Measurements from ENCODE around the gene CERS6. TPM values are rescaled to one million over a fixed set of nuclear protein-coding genes. Genes with fewer than 3 reads are reported as not detected.

The CERS6 gene
- total RNA-seq, 1 experiment from 2014 or later = not detected

DNA sequence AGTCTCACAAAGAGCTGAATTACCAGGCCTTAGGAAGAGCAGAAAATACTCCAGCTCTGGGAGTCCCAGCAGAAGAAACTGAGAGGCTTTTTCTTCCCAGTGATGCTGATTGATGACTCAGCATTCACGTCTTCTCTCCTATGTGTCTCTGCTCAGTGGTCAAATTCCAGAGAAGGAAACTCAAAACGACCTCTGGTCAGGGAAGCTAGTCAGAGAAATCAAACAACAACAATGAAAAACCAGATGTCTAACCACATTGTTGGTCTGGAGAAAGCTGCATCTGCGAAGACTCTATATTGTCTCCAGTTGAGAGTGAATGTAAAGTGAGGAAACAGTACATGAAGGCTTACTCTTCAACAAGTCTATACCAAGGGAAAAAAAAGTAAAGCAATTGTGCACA lies 28.6 kb upstream of the CERS6 start:
- H3K27ac ChIP-seq (ENCODE audit: low read length) = no peak overlapping the region

DNA sequence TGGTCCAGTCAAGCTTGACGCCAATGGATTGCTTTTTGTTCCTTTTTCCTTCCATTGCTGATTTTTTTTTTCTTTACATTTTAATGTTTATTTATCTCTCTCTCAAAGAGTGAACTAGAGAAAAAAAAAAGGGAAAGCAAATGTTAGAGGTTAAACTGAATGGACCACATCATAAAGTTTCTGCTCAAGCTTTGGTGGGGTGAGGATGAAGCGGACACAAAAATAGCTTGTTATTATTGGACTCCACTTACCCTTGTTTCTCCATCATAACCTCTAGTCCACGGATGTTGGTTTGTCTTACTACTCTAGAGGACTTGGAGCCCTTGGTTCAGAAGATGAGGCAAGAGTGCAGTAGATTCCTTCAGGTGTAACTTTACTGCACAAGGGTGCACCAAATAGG lies 27.6 kb upstream of the CERS6 start:
- H3K79me2 ChIP-seq (ENCODE audit: low read length) = no peaks in the 10 kb centered on the region
- no peak overlapping the region for H2AFZ ChIP-seq (ENCODE audit: low read length)
- H3K4me1 ChIP-seq (ENCODE audit: low read length) = no peaks in the 10 kb centered on the region
- H3K9ac ChIP-seq (ENCODE audit: low read length) = no peak overlapping the region
- H3K27me3 ChIP-seq (ENCODE audit: low read length) = peaks cover 2% of the 10 kb centered on the region; the same call in 1 of the 2 replicates
- no peaks in the 10 kb centered on the region for H3K9me3 ChIP-seq (ENCODE audit: low read length)
- H3K4me3 ChIP-seq (ENCODE audit: low read length) = no peak overlapping the region
- no peaks in the 10 kb centered on the region for H3K9me2 ChIP-seq (replicated peaks; ENCODE audit: insufficient read depth, low read length)
- no peak for DNase-seq
- no peaks in the 10 kb centered on the region for H3K36me3 ChIP-seq (ENCODE audit: insufficient read depth, low read length)
- no peak overlapping the region for H3K4me2 ChIP-seq (ENCODE audit: low read depth, low read length, poor library complexity, severe bottlenecking)
- H3K27ac ChIP-seq (ENCODE audit: low read length) = no peak overlapping the region
- no peaks in the 10 kb centered on the region for H4K20me1 ChIP-seq (ENCODE audit: insufficient read depth, low read depth, low read length)

More for the DNA sequence above, 28.6 kb upstream of the CERS6 start:
- Histone ChIP-seq H3K9ac (ENCODE audit: low read length) (no peak overlapping the region), H3K4me2 (ENCODE audit: low read depth, low read length, poor library complexity, severe bottlenecking) (no peak overlapping the region), H3K9me3 (ENCODE audit: low read length) (no peaks in the 10 kb centered on the region), H3K79me2 (ENCODE audit: low read length) (no peaks in the 10 kb centered on the region), H3K9me2 (replicated peaks; ENCODE audit: insufficient read depth, low read length) (no peaks in the 10 kb centered on the region), H3K27me3 (ENCODE audit: low read length) (peaks cover 2% of the 10 kb centered on the region; the same call in 1 of the 2 replicates), H2AFZ (ENCODE audit: low read length) (no peak overlapping the region), H3K4me1 (ENCODE audit: low read length) (no peaks in the 10 kb centered on the region), H4K20me1 (ENCODE audit: insufficient read depth, low read depth, low read length) (no peaks in the 10 kb centered on the region), H3K36me3 (ENCODE audit: insufficient read depth, low read length) (no peaks in the 10 kb centered on the region), H3K4me3 (ENCODE audit: low read length) (no peak overlapping the region)
- DNase-seq = no peak

DNA sequence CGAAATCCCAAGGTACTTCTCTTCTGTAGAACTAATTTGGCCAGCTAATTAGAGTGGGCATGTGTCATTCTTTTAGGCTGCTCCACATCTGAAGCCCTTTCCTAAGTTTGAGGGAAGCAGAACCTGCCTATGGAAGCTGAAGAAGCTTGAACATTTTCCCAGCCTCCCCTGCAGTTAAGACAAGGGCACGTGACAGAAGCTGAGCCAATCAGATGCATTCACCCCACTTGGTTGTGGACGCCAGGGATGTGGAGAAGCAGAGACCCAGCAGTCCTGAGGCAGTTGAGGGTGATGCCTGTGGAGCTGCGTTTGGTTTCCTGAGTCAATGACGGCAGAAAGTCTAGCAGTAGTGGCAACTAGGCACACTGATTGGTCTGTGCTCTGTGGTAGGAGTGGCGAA lies 26.1 kb upstream of the CERS6 start:
- Histone ChIP-seq H3K27ac (ENCODE audit: low read length) (no peak overlapping the region), H3K79me2 (ENCODE audit: low read length) (no peaks in the 10 kb centered on the region), H3K36me3 (ENCODE audit: insufficient read depth, low read length) (no peaks in the 10 kb centered on the region), H3K9me3 (ENCODE audit: low read length) (no peaks in the 10 kb centered on the region), H3K9ac (ENCODE audit: low read length) (no peak overlapping the region), H3K9me2 (replicated peaks; ENCODE audit: insufficient read depth, low read length) (no peaks in the 10 kb centered on the region), H3K27me3 (ENCODE audit: low read length) (peaks cover 2% of the 10 kb centered on the region; the same call in 1 of the 2 replicates), H2AFZ (ENCODE audit: low read length) (no peak overlapping the region), H3K4me1 (ENCODE audit: low read length) (no peaks in the 10 kb centered on the region), H3K4me2 (ENCODE audit: low read depth, low read length, poor library complexity, severe bottlenecking) (peak overlapping the region; percentile 13), H4K20me1 (ENCODE audit: insufficient read depth, low read depth, low read length) (no peaks in the 10 kb centered on the region), H3K4me3 (ENCODE audit: low read length) (no peak overlapping the region)
- DNase-seq = no peak

DNA sequence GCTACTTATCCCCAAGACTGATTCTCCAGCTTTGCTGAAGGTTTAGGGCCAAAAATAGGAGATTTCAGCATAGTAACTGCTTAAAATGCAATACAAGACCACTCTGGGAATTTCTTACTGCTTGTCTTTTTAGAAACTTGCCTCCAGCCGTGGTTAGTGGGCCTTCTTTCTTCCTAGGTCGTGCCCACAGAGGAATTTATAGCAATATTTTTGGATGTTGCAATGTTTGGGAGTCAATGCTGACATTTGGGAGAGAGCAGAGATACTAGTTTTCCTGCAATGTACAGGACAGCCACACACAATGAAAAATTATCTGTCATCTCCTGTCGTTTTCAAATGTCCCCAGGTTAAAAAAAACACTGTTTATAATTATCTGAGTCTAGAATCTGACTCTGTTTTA lies 25.6 kb upstream of the CERS6 start:
- no peaks in the 10 kb centered on the region for H3K36me3 ChIP-seq (ENCODE audit: insufficient read depth, low read length)
- DNase-seq = no peak
- H3K4me1 ChIP-seq (ENCODE audit: low read length) = no peaks in the 10 kb centered on the region
- no peak overlapping the region for H3K27ac ChIP-seq (ENCODE audit: low read length)
- peaks cover 2% of the 10 kb centered on the region; the same call in 1 of the 2 replicates for H3K27me3 ChIP-seq (ENCODE audit: low read length)
- no peak overlapping the region for H2AFZ ChIP-seq (ENCODE audit: low read length)
- H3K9ac ChIP-seq (ENCODE audit: low read length) = no peak overlapping the region
- H3K4me3 ChIP-seq (ENCODE audit: low read length) = no peak overlapping the region
- H3K9me3 ChIP-seq (ENCODE audit: low read length) = no peaks in the 10 kb centered on the region
- H3K4me2 ChIP-seq (ENCODE audit: low read depth, low read length, poor library complexity, severe bottlenecking) = no peak overlapping the region
- H4K20me1 ChIP-seq (ENCODE audit: insufficient read depth, low read depth, low read length) = no peaks in the 10 kb centered on the region
- no peaks in the 10 kb centered on the region for H3K9me2 ChIP-seq (replicated peaks; ENCODE audit: insufficient read depth, low read length)
- no peaks in the 10 kb centered on the region for H3K79me2 ChIP-seq (ENCODE audit: low read length)

DNA sequence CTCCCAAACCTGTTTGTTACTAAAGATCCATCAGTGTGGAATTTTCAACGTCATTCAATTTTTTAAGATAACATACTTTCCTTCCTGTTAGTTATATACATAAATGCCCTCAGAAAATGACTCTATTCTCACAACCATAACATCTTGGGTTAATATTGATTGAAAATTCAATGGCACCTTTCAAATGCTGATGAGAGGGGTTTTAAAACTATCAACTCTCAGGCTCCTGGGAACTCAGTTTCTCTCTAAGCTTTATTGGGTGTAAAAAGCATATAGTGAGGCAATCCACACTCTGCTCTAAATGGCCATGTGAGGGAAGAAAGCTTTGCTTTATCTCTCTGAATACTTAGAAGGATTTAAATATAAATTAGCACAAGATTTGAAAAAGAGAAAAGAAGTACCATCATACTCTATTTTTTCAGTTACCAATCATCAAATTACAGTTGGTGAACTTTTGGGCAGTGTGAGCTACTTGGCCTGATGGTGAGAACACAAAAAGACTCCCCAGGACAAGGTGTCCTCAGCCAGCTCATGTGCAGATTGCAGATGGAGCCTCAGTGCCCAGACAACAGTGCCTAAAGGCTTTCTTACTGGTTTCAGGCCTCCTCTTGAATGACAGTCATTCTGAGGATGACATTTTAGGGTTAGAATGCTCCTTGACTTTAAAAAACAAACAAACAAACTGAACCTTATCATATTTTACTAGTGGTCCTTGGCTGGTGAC lies 24.6 kb upstream of the CERS6 start:
- no peaks in the 10 kb centered on the region for H3K36me3 ChIP-seq (ENCODE audit: insufficient read depth, low read length)
- H3K4me3 ChIP-seq (ENCODE audit: low read length) = no peak overlapping the region

DNA sequence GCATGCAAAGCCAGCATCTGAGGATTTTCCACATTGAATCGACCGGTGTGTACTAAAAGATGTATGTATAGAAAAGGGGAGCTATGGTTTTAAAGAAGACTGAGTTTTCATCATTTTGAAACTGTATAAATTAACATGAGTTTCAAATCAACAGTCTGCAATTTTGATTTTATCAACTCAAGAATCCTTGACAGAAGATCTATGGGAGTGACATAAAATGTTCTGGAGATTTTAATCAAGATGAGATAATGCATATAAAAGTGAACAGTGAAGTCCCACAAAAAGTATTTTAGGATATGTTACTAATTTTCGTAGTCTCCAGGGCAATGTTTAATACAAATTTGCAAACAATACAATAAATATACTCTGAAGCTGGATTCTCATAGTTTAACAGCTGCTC lies 24.0 kb upstream of the CERS6 start:
- Histone ChIP-seq H3K79me2 (ENCODE audit: low read length) (no peaks in the 10 kb centered on the region), H3K9me3 (ENCODE audit: low read length) (no peaks in the 10 kb centered on the region), H3K9me2 (replicated peaks; ENCODE audit: insufficient read depth, low read length) (no peaks in the 10 kb centered on the region), H3K27ac (ENCODE audit: low read length) (no peak overlapping the region), H3K4me2 (ENCODE audit: low read depth, low read length, poor library complexity, severe bottlenecking) (no peak overlapping the region), H3K9ac (ENCODE audit: low read length) (no peak overlapping the region), H2AFZ (ENCODE audit: low read length) (no peak overlapping the region), H3K36me3 (ENCODE audit: insufficient read depth, low read length) (no peaks in the 10 kb centered on the region), H3K4me3 (ENCODE audit: low read length) (no peak overlapping the region), H3K27me3 (ENCODE audit: low read length) (peaks cover 2% of the 10 kb centered on the region; the same call in 1 of the 2 replicates), H3K4me1 (ENCODE audit: low read length) (no peaks in the 10 kb centered on the region), H4K20me1 (ENCODE audit: insufficient read depth, low read depth, low read length) (no peaks in the 10 kb centered on the region)
- DNase-seq = no peak

More for the DNA sequence above, 24.6 kb upstream of the CERS6 start:
- Histone ChIP-seq H4K20me1 (ENCODE audit: insufficient read depth, low read depth, low read length) (no peaks in the 10 kb centered on the region), H3K27me3 (ENCODE audit: low read length) (peaks cover 2% of the 10 kb centered on the region; the same call in 1 of the 2 replicates), H3K27ac (ENCODE audit: low read length) (no peak overlapping the region), H3K9me2 (replicated peaks; ENCODE audit: insufficient read depth, low read length) (no peaks in the 10 kb centered on the region), H3K4me2 (ENCODE audit: low read depth, low read length, poor library complexity, severe bottlenecking) (no peak overlapping the region), H2AFZ (ENCODE audit: low read length) (no peak overlapping the region), H3K9ac (ENCODE audit: low read length) (no peak overlapping the region), H3K9me3 (ENCODE audit: low read length) (no peaks in the 10 kb centered on the region), H3K79me2 (ENCODE audit: low read length) (no peaks in the 10 kb centered on the region), H3K4me1 (ENCODE audit: low read length) (no peaks in the 10 kb centered on the region)
- no peak for DNase-seq

DNA sequence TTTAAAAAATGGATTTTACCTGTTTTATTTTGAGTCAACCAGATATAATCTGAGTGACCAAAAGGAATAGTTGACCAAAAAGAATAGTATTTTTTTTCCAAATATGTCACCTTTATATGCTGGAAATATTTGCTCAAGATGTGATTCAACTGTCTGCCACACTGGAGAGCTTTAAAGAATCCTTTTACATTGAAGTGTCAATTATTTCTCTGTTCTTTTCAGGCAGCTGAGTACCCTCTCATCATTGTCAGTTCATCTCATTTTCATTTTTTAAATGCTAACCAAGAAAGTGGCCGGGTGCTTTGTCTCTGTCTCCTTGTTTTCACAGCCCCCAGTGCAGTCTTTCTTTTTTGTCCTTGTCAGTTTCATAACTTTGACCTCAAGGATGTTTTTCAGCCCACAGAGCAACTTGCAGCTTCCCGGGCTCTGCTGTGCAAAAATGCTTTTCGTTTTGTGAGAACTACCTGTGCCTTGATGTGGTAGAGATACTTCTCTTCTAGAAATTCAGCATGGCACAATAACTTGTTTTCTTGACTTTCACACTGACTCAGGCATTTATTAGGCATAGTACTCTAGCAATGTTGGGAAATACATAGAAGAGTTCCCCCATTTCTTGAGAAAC lies 23.4 kb upstream of the CERS6 start:
- no peak overlapping the region for H3K4me2 ChIP-seq (ENCODE audit: low read depth, low read length, poor library complexity, severe bottlenecking)
- H3K79me2 ChIP-seq (ENCODE audit: low read length) = no peaks in the 10 kb centered on the region
- H3K9me3 ChIP-seq (ENCODE audit: low read length) = no peaks in the 10 kb centered on the region
- no peaks in the 10 kb centered on the region for H4K20me1 ChIP-seq (ENCODE audit: insufficient read depth, low read depth, low read length)
- H3K27me3 ChIP-seq (ENCODE audit: low read length) = peaks cover 2% of the 10 kb centered on the region; the same call in 1 of the 2 replicates
- H3K36me3 ChIP-seq (ENCODE audit: insufficient read depth, low read length) = no peaks in the 10 kb centered on the region
- no peaks in the 10 kb centered on the region for H3K9me2 ChIP-seq (replicated peaks; ENCODE audit: insufficient read depth, low read length)
- no peak overlapping the region for H3K27ac ChIP-seq (ENCODE audit: low read length)
- H2AFZ ChIP-seq (ENCODE audit: low read length) = no peak overlapping the region
- no peak overlapping the region for H3K9ac ChIP-seq (ENCODE audit: low read length)
- no peak for DNase-seq
- H3K4me1 ChIP-seq (ENCODE audit: low read length) = no peaks in the 10 kb centered on the region
- no peak overlapping the region for H3K4me3 ChIP-seq (ENCODE audit: low read length)

DNA sequence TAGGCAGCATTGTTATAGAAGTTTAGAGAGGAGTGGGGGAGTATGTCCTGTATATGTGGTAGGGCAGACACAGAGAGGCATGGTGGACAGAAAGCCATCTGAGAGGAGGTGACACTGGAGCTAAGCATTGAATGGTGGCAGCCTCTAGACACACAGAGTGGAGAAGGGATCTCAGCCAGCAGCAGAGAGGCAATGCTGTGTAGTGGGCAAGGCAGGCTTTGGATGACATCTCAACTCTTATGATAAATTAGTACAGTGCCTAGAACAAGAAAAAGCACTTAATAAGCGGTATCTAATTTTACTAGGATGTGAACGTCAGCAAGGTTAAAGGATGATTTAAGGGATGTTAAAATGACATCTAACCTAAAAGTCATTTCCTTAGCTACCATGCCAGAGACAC lies 22.5 kb upstream of the CERS6 start:
- no peak overlapping the region for H3K4me3 ChIP-seq (ENCODE audit: low read length)
- H3K9me2 ChIP-seq (replicated peaks; ENCODE audit: insufficient read depth, low read length) = no peaks in the 10 kb centered on the region
- no peaks in the 10 kb centered on the region for H3K36me3 ChIP-seq (ENCODE audit: insufficient read depth, low read length)
- H3K27ac ChIP-seq (ENCODE audit: low read length) = no peak overlapping the region
- no peak overlapping the region for H3K4me2 ChIP-seq (ENCODE audit: low read depth, low read length, poor library complexity, severe bottlenecking)
- H2AFZ ChIP-seq (ENCODE audit: low read length) = no peak overlapping the region
- no peak for DNase-seq
- no peaks in the 10 kb centered on the region for H3K79me2 ChIP-seq (ENCODE audit: low read length)
- H4K20me1 ChIP-seq (ENCODE audit: insufficient read depth, low read depth, low read length) = no peaks in the 10 kb centered on the region
- H3K9me3 ChIP-seq (ENCODE audit: low read length) = no peaks in the 10 kb centered on the region
- no peaks in the 10 kb centered on the region for H3K4me1 ChIP-seq (ENCODE audit: low read length)
- no peak overlapping the region for H3K9ac ChIP-seq (ENCODE audit: low read length)
- H3K27me3 ChIP-seq (ENCODE audit: low read length) = peaks cover 2% of the 10 kb centered on the region; the same call in 1 of the 2 replicates

All from Karpas-422 (cell line).